A549 (cell line): Measurements from ENCODE around the gene PRMT3. TPM values are rescaled to one million over a fixed set of nuclear protein-coding genes. Genes with fewer than 3 reads are reported as not detected.
"Not testable (repeated sequence)": the region's sequence is repeated elsewhere in the genome, so short reads cannot be mapped to it uniquely, and the experiment has no call there.

ENCODE experiments used
- ATAC-seq, 2 experiments: fragments of 200-7000 bp in 1 of 2; fragments of >200 bp in 1 of 2; cut with Nextera tagmentation in 1 of 2; cut with Tn5 transposase in 1 of 2; 3 replicates each; pipeline versions ENCODE4 v1.8.0 to v1.9.1; 2018 to 2020; ENCODE audit warnings: mild to moderate bottlenecking in 1 of 2, moderate library complexity in 1 of 2
- CTCF ChIA-PET: fragments of 300-600 bp; sonication (Branson Sonifier 250); formaldehyde crosslinking; extraction: SDS; loops from one replicate; lab custom pipeline; 2021; ENCODE audit warnings: antibody characterized with exemption, inconsistent platforms; lab: Yijun Ruan, JAX
- POLR2A ChIA-PET: fragments of 350-600 bp; formaldehyde crosslinking; extraction: SDS; loops from one replicate; lab custom pipeline; 2021; ENCODE audit warnings: antibody characterized with exemption, inconsistent platforms; lab: Yijun Ruan, JAX
- DNase-seq, 2 experiments: peaks; one replicate each; pipeline versions ENCODE4 v3.0.0 to v3.0.0-alpha.2; 2011 to 2016; ENCODE audit warnings: low read depth in 1 of 2, low spot score in 1 of 2
- FAIRE-seq: peaks from 2 replicates; lab custom pipeline; 2011; peaks lifted over from hg19 to GRCh38; lab: Jason Lieb, UNC
- H3K27ac ChIP-seq, 2 experiments: fragments of >200 bp; sonication (Bioruptor Twin); formaldehyde crosslinking; 3 replicates each; pipeline ENCODE4 v1.5.1; 2016 to 2017
- H3K4me1 ChIP-seq: fragments of >200 bp; sonication (Bioruptor Twin); formaldehyde crosslinking; 3 replicates; pipeline ENCODE4 v1.6.1; 2016
- H3K4me2 ChIP-seq: fragments of >200 bp; sonication (Bioruptor Twin); formaldehyde crosslinking; 3 replicates; pipeline ENCODE4 v1.6.1; 2016
- H3K4me3 ChIP-seq: fragments of >200 bp; sonication (Bioruptor Twin); formaldehyde crosslinking; 3 replicates; pipeline ENCODE4 v1.5.1; 2016
- H3K9me3 ChIP-seq: fragments of >200 bp; sonication (Bioruptor Twin); formaldehyde crosslinking; 3 replicates; pipeline ENCODE4 v1.6.1; 2016
- CEBPB ChIP-seq, 2 experiments: fragments of >200 bp in 1 of 2; sonication (Bioruptor Twin) in 1 of 2; formaldehyde crosslinking in 1 of 2; IDR thresholded peaks; 2 replicates each; pipeline ENCODE4 v1.6.1; 2012 to 2016
- EP300 ChIP-seq, 2 experiments: fragments of >200 bp; sonication (Bioruptor Twin); formaldehyde crosslinking; IDR thresholded peaks; 2 replicates in 1 of 2; 3 replicates in 1 of 2; pipeline ENCODE4 v1.6.1; 2016 to 2017
- ESRRA ChIP-seq: fragments of 150-350 bp; IDR thresholded peaks from 2 replicates; pipeline ENCODE4 v1.6.1; 2014; ENCODE audit warnings: mild to moderate bottlenecking, low read length, borderline replicate concordance
- FOSB ChIP-seq: fragments of 250-450 bp; sonication (Bioruptor Pico); IDR thresholded peaks from 2 replicates; pipeline ENCODE4 v1.5.0; 2020; ENCODE audit warnings: mild to moderate bottlenecking, moderate library complexity
- FOSL2 ChIP-seq, 2 experiments: fragments of 450-650 bp in 1 of 2; fragments of >200 bp in 1 of 2; sonication (Bioruptor Twin) in 1 of 2; formaldehyde crosslinking; IDR thresholded peaks; 2 replicates each; pipeline versions ENCODE4 v1.5.0 to v1.6.1; 2016 to 2020; ENCODE audit warnings: mild to moderate bottlenecking in 1 of 2, moderate library complexity in 1 of 2
- GATA3 ChIP-seq: IDR thresholded peaks from 2 replicates; pipeline ENCODE4 v1.6.1; 2012; ENCODE audit warnings: borderline replicate concordance
- HES2 ChIP-seq: fragments of >200 bp; sonication (Bioruptor Twin); formaldehyde crosslinking; IDR thresholded peaks from 2 replicates; pipeline ENCODE4 v1.6.1; 2016
- HEYL ChIP-seq: fragments of 250-450 bp; sonication (Bioruptor Pico); IDR thresholded peaks from 2 replicates; pipeline ENCODE4 v1.8.0; 2021; ENCODE audit warnings: mild to moderate bottlenecking, moderate library complexity
- HOXB13 ChIP-seq: fragments of 250-450 bp; sonication (Bioruptor Pico); IDR thresholded peaks from 2 replicates; pipeline ENCODE4 v1.5.0; 2020; ENCODE audit warnings: low read depth, mild to moderate bottlenecking, moderate library complexity
- JUN ChIP-seq, 2 experiments: fragments of >200 bp; sonication (Bioruptor Twin); formaldehyde crosslinking; IDR thresholded peaks; 2 replicates in 1 of 2; 3 replicates in 1 of 2; pipeline ENCODE4 v1.6.1; 2016 to 2017
- JUNB ChIP-seq: fragments of >200 bp; sonication (Bioruptor Twin); formaldehyde crosslinking; IDR thresholded peaks from 2 replicates; pipeline ENCODE4 v1.6.1; 2016
- KDM1A ChIP-seq: fragments of 200-600 bp; sonication (generic); IDR thresholded peaks from 2 replicates; pipeline ENCODE4 v1.6.1; 2016; ENCODE audit warnings: low read depth, mild to moderate bottlenecking
- MAFK ChIP-seq: fragments of 450-650 bp; IDR thresholded peaks from 2 replicates; pipeline ENCODE4 v1.6.1; 2014; ENCODE audit not compliant: partially characterized antibody
- MYC ChIP-seq: IDR thresholded peaks from 2 replicates; pipeline ENCODE4 v1.6.1; 2012; ENCODE audit warnings: mild to moderate bottlenecking, inconsistent platforms, low read length, improper control_type of control experiment, borderline replicate concordance
- NFE2L2 ChIP-seq: fragments of 150-350 bp; conservative IDR thresholded peaks from 2 replicates; pipeline ENCODE4 v1.6.1; 2014; ENCODE audit warnings: low read length
- NPAS2 ChIP-seq: fragments of 250-450 bp; sonication (Bioruptor Pico); IDR thresholded peaks from 2 replicates; pipeline ENCODE4 v1.8.0; 2022; ENCODE audit warnings: mild to moderate bottlenecking, moderate library complexity, borderline replicate concordance
- RAD21 ChIP-seq, 2 experiments: fragments of >200 bp in 1 of 2; sonication (Bioruptor Twin) in 1 of 2; formaldehyde crosslinking in 1 of 2; IDR thresholded peaks in 1 of 2; conservative IDR thresholded peaks in 1 of 2; 2 replicates in 1 of 2; 3 replicates in 1 of 2; pipeline ENCODE4 v1.6.1; 2012 to 2018; ENCODE audit warnings: inconsistent platforms in 1 of 2
- RARB ChIP-seq: fragments of 250-450 bp; sonication (Bioruptor Pico); IDR thresholded peaks from 2 replicates; pipeline ENCODE4 v1.8.0; 2021; ENCODE audit warnings: mild to moderate bottlenecking, moderate library complexity
- RCOR1 ChIP-seq: fragments of 150-350 bp; IDR thresholded peaks from 2 replicates; pipeline ENCODE4 v1.6.1; 2014; ENCODE audit warnings: antibody characterized with exemption, low read length, low read depth
- TP53 ChIP-seq: fragments of 250-450 bp; sonication (Bioruptor Pico); IDR thresholded peaks from 2 replicates; pipeline ENCODE4 v1.5.0; 2021; ENCODE audit warnings: mild to moderate bottlenecking, moderate library complexity
- ZC3H11A ChIP-seq: fragments of 450-650 bp; IDR thresholded peaks from 2 replicates; pipeline ENCODE4 v1.6.1; 2014; ENCODE audit warnings: antibody characterized with exemption, mild to moderate bottlenecking
- ZNF302 ChIP-seq: fragments of 250-450 bp; sonication (Bioruptor Pico); IDR thresholded peaks from 2 replicates; pipeline ENCODE4 v1.9.0; 2021; ENCODE audit warnings: inconsistent platforms, mild to moderate bottlenecking, moderate library complexity
- WGBS: methylation state at CpG from one replicate; pipeline ENCODE4 v1.1.6; 2017; ENCODE audit errors: missing lambda C conversion rate; 5-methylcytosine and 5-hydroxymethylcytosine counted together
- polyA plus RNA-seq, 4 experiments: library from polyadenylated mRNA; depleted of rRNA in 3 of 4; stranded (reverse); fragments of >200 nt; fragmentation: RNase III in 1 of 4; extraction: RNeasy Plus Mini Kit Qiagen cat#74134 plus additional on column Dnase treatment in 1 of 4; gene quantifications; 2 replicates in 3 of 4; 3 replicates in 1 of 4; pipeline ENCODE4 v1.2.3, GENCODE V29; 2011 to 2017
- TF ChIP-seq, protein P1 (sequence below): IDR thresholded peaks from 2 replicates; pipeline ENCODE4 v1.6.1; 2012
- TF ChIP-seq, protein P2 (sequence below): fragments of >200 bp; sonication (Bioruptor Twin); formaldehyde crosslinking; IDR thresholded peaks from 3 replicates; pipeline ENCODE4 v1.6.1; 2016

The PRMT3 gene
- polyA plus RNA-seq, 2 of the 4 experiments (the other 2 are of a cell fraction), result 34.6 to 53.9 TPM

- no peak for FAIRE-seq
- ATAC-seq, result peak; percentile 37 to 64
- POLR2A ChIA-PET, result interaction anchor here (0.6 to 1.7 kb wide), 2 partner anchors 231 to 445 kb away, joined by 4 to 6 read pairs; no protein-coding TSS in a partner anchor
- peak in 1 of 2 experiments; percentile 41 for DNase-seq
- H3K27ac ChIP-seq, result peak overlapping the region; percentile 92 to 100
- WGBS, result 4% methylated on average over 6 of the region's 6 CpGs
- peak overlapping the region; percentile 63 for H3K4me3 ChIP-seq
- H3K4me2 ChIP-seq, result peak overlapping the region; percentile 96
- peaks cover 52% of the 10 kb centered on the region for H3K4me1 ChIP-seq
- CTCF ChIA-PET, result interaction anchor here (1.1 to 2.1 kb wide), 5 partner anchors 10 to 245 kb away, joined by 3 to 13 read pairs (median 4); no protein-coding TSS in a partner anchor
- TF ChIP-seq TP53 (CRISPR knock-in tag), result no peak
- 0 out of 2 replicates have a peak, but pooled peaks have one; percentile 17 for TF ChIP-seq ESRRA
- no peaks in the 10 kb centered on the region for H3K9me3 ChIP-seq
Measured at GRCh38 chr11:20364341-20364792, 23.1 kb upstream of the PRMT3 start.

DNA sequence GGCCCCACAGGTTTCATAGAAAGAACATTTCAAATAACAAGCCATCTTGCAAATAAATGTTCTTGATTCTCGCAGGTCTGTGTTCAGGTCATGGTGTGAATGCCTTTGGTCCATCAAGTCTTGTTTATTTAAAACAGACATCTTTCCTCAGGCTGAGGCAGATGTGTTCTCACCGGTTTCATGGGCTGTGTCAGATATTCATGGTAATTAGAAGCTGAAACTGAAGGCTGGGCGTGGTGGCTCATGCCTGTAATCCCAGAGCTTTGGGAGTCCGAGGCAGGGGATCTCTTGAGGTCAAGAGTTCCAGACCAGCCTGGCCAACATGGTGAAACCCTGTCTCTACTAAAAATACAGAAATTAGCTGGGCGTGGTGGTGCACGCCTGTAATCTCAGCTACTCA is 22.1 kb upstream of the PRMT3 start:
- CTCF ChIA-PET, result interaction anchor here (1.0 kb wide), 1 partner anchor 12 kb away, joined by 4 read pairs; no protein-coding TSS in a partner anchor
- FAIRE-seq, H3K9me3 ChIP-seq, POLR2A ChIA-PET, ATAC-seq, DNase-seq: not testable (repeated sequence)
- WGBS, result 86% methylated on average over 6 of the region's 6 CpGs
- Histone ChIP-seq H3K4me2 (peak overlapping the region; percentile 96), H3K27ac (peak overlapping the region; percentile 92 to 100), H3K4me3 (peak overlapping the region; percentile 63; the same call in 1 of the 3 replicates), H3K4me1 (peaks cover 59% of the 10 kb centered on the region)

- peak; percentile 83 for FAIRE-seq
- WGBS, result 3% methylated on average over 9 of the region's 9 CpGs
Measured at GRCh38 chr11:20367313-20367948, 20.1 kb upstream of the PRMT3 start.

DNA sequence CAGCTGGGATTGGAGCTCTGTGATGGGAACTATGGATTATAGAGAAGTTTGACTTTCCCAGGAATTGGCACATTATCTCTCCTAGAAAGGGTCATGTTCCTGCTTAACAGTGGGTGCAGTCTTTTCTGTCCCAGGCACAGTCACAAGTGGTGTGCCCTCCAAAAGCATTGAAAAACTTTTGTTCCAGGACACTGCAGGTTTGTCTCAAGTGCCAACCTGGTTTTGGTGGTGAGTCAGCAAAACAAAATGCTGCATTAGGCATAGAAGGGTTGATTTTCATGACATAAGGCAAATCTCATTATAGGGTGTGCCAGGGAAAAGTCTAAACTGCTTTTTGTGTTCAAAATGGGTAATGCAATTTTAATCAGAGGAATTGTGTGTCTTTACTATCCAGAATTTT is 19.1 kb upstream of the PRMT3 start:
- CTCF ChIA-PET, result interaction anchor here (0.8 to 2.5 kb wide), 6 partner anchors 8 to 241 kb away, joined by 3 to 7 read pairs (median 4); no protein-coding TSS in a partner anchor
- no peak for FAIRE-seq
- peak overlapping the region; percentile 96 for H3K4me2 ChIP-seq

More at GRCh38 chr11:20367313-20367948, 20.1 kb upstream of the PRMT3 start:
- TF ChIP-seq HES2, result no peak
- no peak for TF ChIP-seq KDM1A
- TF ChIP-seq RAD21 (conservative IDR thresholded peaks at IDR 0.05 in 1 of 2, IDR thresholded peaks at IDR 0.05 in 1 of 2), result no peak
- TF ChIP-seq JUNB, result peak; percentile 98
- TF ChIP-seq MAFK, result peak; percentile 61
- peak; percentile 49; the same call in 1 of the 2 replicates for TF ChIP-seq GATA3
- TF ChIP-seq RARB (CRISPR knock-in tag), result no peak
- TF ChIP-seq NPAS2, result no peak
- TF ChIP-seq CEBPB (IDR thresholded peaks at IDR 0.05), result peak in 1 of 2 experiments; percentile 44; a peak in 2 of 4 replicates
- peak; percentile 98 for TF ChIP-seq FOSL2 (IDR thresholded peaks at IDR 0.05)
- peak; percentile 98 for TF ChIP-seq FOSL2 (CRISPR knock-in tag; IDR thresholded peaks at IDR 0.05)
- TF ChIP-seq MYC, result no peak
- TF ChIP-seq JUN (IDR thresholded peaks at IDR 0.05), result peak; percentile 58 to 59; a peak in 3 of 5 replicates
- no peak for TF ChIP-seq RCOR1
- TF ChIP-seq HEYL (CRISPR knock-in tag), result no peak
- TF ChIP-seq, protein P1, sequence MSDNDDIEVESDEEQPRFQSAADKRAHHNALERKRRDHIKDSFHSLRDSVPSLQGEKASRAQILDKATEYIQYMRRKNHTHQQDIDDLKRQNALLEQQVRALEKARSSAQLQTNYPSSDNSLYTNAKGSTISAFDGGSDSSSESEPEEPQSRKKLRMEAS, result peak; percentile 55
- TF ChIP-seq EP300 (IDR thresholded peaks at IDR 0.05), result peak in 1 of 2 experiments; percentile 49; a peak in 1 of 5 replicates
- TF ChIP-seq NFE2L2, result 0 out of 2 replicates have a peak, but pooled peaks have one; percentile 41
- peak; percentile 57 to 63; a peak in 5 of 6 replicates for ATAC-seq
- H3K4me1 ChIP-seq, result peaks cover 59% of the 10 kb centered on the region
- peak overlapping the region; percentile 96 for H3K4me2 ChIP-seq
- ChIA-PET POLR2A (interaction anchor here (0.9 kb wide), 1 partner anchor 21 kb away, joined by 3 read pairs; no protein-coding TSS in a partner anchor), CTCF (interaction anchor here (0.8 to 1.7 kb wide), 4 partner anchors 9 to 235 kb away, joined by 3 to 6 read pairs (median 4); no protein-coding TSS in a partner anchor)
- peak overlapping the region; percentile 75 to 85 for H3K27ac ChIP-seq
- H3K4me3 ChIP-seq, result peak overlapping the region; percentile 25
- peak; percentile 70 to 90 for DNase-seq
- H3K9me3 ChIP-seq, result no peaks in the 10 kb centered on the region

More for the DNA sequence above, 19.1 kb upstream of the PRMT3 start:
- POLR2A ChIA-PET, result interaction anchor here (0.9 kb wide), 1 partner anchor 20 kb away, joined by 3 read pairs; no protein-coding TSS in a partner anchor
- no peaks in the 10 kb centered on the region for H3K9me3 ChIP-seq
- no peak for ATAC-seq
- H3K27ac ChIP-seq, result peak overlapping the region; percentile 75 to 85
- peaks cover 58% of the 10 kb centered on the region for H3K4me1 ChIP-seq
- peak overlapping the region; percentile 25; the same call in 2 of the 3 replicates for H3K4me3 ChIP-seq
- DNase-seq, result no peak
- TF ChIP-seq MAFK (peak; percentile 89), ZNF302 (CRISPR knock-in tag) (no peak), HOXB13 (CRISPR knock-in tag) (no peak), NFE2L2 (peak; percentile 23; the same call in 1 of the 2 replicates), ZC3H11A (0 out of 2 replicates have a peak, but pooled peaks have one; percentile 3), FOSB (CRISPR knock-in tag) (no peak)
- TF ChIP-seq, protein P2, sequence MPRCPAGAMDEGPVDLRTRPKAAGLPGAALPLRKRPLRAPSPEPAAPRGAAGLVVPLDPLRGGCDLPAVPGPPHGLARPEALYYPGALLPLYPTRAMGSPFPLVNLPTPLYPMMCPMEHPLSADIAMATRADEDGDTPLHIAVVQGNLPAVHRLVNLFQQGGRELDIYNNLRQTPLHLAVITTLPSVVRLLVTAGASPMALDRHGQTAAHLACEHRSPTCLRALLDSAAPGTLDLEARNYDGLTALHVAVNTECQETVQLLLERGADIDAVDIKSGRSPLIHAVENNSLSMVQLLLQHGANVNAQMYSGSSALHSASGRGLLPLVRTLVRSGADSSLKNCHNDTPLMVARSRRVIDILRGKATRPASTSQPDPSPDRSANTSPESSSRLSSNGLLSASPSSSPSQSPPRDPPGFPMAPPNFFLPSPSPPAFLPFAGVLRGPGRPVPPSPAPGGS, result 0 out of 3 replicates have a peak, but pooled peaks have one; percentile 15
